Body of pancreas (tissue), 4 donors: Measurements from ENCODE around the gene NRCAM.

Experiments
- CTCF ChIP-seq, 7 experiments: fragments of 450-650 bp in 4 of 7; fragments of 200-600 bp in 3 of 7; sonication (generic) in 3 of 7; IDR thresholded peaks; one replicate each; pipeline ENCODE4 v1.5.1; 2016 to 2019; ENCODE audit warnings: antibody characterized with exemption in 7 of 7
- POLR2A ChIP-seq, 3 donors: fragments of 450-650 bp; IDR thresholded peaks; one replicate each; pipeline ENCODE4 v1.6.1; 2016; ENCODE audit warnings: antibody characterized with exemption in 3 of 3, mild to moderate bottlenecking in 2 of 3

DNA sequence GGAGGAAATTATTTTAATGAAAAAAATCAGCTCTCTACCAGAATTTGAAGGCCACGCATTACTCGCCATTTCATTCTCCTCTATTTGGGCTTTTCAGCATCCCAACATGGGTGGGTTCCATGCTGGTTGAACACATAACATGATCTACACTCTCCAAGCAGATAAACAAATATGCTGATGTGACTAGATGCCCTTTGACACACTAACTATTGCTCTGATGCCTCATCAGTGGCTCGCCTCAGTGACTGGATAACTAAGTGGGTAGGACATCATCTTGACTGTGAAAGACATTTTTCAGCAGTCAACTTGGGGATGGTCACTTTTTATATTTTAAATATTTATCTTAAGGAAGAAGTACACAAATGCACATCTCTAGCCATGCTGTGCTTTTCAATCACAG is 212.1 kb downstream of the NRCAM start:
- TF ChIP-seq CTCF (IDR thresholded peaks at IDR 0.05) = no peak
- no peak for TF ChIP-seq POLR2A (IDR thresholded peaks at IDR 0.05)
